KMS-11 (cell line): ENCODE data around the gene CACNB4.

Source experiments
- H2AFZ ChIP-seq: fragments of 200-600 bp; sonication (generic); 2 replicates; pipeline ENCODE4 v1.6.1; 2016; ENCODE audit warnings: antibody characterized with exemption, mixed run types, low read depth
- H3K27ac ChIP-seq: fragments of 200-600 bp; sonication (generic); 2 replicates; pipeline ENCODE4 v1.6.1; 2016; ENCODE audit warnings: mild to moderate bottlenecking, mixed run types
- H3K27me3 ChIP-seq: fragments of 200-600 bp; sonication (generic); 2 replicates; pipeline ENCODE4 v1.6.1; 2017; ENCODE audit warnings: mild to moderate bottlenecking, low read depth, mixed run types, moderate library complexity; ENCODE audit not compliant: insufficient read depth
- H3K36me3 ChIP-seq: fragments of 200-600 bp; sonication (generic); 2 replicates; pipeline ENCODE4 v1.6.1; 2017; ENCODE audit warnings: mild to moderate bottlenecking, mixed run types; ENCODE audit not compliant: insufficient read depth
- H3K4me1 ChIP-seq: fragments of 200-600 bp; sonication (generic); 2 replicates; pipeline ENCODE4 v1.6.1; 2016; ENCODE audit warnings: mild to moderate bottlenecking, low read depth, mixed run types; ENCODE audit not compliant: poor library complexity, severe bottlenecking
- H3K4me2 ChIP-seq: fragments of 200-600 bp; sonication (generic); 2 replicates; pipeline ENCODE4 v1.7.0; 2016; ENCODE audit warnings: mild to moderate bottlenecking, mixed run types
- H3K4me3 ChIP-seq: fragments of 200-600 bp; sonication (generic); IDR thresholded peaks from 2 replicates; pipeline ENCODE4 v1.6.1; 2017; ENCODE audit warnings: low read depth, low read length, mixed read lengths; ENCODE audit not compliant: insufficient read depth
- H3K79me2 ChIP-seq: fragments of 200-600 bp; sonication (generic); 2 replicates; pipeline ENCODE4 v1.6.1; 2016; ENCODE audit warnings: low read depth, mixed run types; ENCODE audit not compliant: insufficient read depth
- H3K9ac ChIP-seq: fragments of 200-600 bp; sonication (generic); 2 replicates; pipeline ENCODE4 v1.6.1; 2016; ENCODE audit warnings: mild to moderate bottlenecking, mixed run types
- H4K20me1 ChIP-seq: fragments of 200-600 bp; sonication (generic); 2 replicates; pipeline ENCODE4 v1.6.1; 2016; ENCODE audit warnings: mild to moderate bottlenecking, mixed run types; ENCODE audit not compliant: insufficient read depth
- CTCF ChIP-seq: fragments of 200-600 bp; sonication (generic); conservative IDR thresholded peaks from 2 replicates; pipeline ENCODE4 v1.6.1; 2017; ENCODE audit warnings: low read depth, mild to moderate bottlenecking, antibody characterized with exemption, low read length, moderate library complexity, mixed read lengths

The CACNB4 gene

DNA sequence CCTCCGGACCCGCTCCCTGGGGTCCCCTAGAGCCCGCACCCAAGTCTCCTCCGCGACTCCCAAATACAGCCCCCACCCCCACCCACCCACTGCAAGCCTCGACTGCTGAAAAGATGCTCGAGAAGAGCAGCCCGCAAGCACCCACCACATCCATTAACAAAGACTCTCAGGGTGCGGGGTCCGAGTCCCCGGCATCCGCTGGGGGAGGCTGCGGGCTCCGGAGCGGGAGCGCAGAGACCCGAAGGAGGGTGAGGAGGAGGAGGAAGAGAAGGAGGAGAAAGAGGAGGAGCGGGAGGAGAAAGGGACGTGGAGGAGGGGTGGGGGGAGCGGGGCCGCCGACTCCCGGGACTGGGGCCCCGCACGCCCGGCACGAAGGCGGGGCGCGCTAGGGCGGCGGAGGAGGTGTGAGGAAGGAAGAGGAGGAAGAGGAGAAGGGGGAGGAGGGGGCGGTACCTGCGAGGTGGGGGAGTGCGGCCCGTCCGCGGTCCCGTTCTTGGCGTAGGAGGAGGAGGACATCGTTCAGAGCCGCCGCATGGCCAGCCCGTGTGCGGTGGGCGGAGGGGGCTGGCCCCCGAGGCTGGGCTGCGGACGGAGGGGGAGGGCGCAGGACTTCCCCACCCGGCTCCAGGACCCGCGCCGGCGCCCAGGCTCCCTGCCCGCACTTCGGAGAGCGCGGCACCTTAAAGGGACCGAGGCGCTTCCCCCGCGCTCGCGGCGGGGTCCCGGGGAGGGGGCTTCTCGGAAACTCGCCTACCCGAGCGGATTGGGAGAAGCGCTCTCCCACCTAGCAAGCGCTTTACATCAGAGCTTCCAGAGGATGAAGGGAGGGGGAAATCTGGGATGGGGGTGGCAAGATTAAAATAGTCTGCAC, at the start of gene CACNB4:
CACNB4 (minus strand) TSS at position 549 of the 871 bp plus-strand sequence.
- Histone ChIP-seq H3K9ac (peak within 1 kb of the TSS; percentile 26; the same call in 1 of the 2 replicates), H3K4me3 (no peak within 1 kb of the TSS), H3K4me2 (peak within 1 kb of the TSS; percentile 47), H3K79me2 (no peaks in the 10 kb centered on the region), H3K36me3 (no peaks in the 10 kb centered on the region), H2AFZ (peak within 1 kb of the TSS; percentile 64; the same call in 1 of the 2 replicates), H4K20me1 (no peaks in the 10 kb centered on the region), H3K4me1 (no peaks in the 10 kb centered on the region), H3K27me3 (no peaks in the 10 kb centered on the region), H3K27ac (no peak within 1 kb of the TSS)
- TF ChIP-seq CTCF = no peak

- TF ChIP-seq CTCF = no peak
- Histone ChIP-seq H3K4me3 (no peak overlapping the region), H4K20me1 (no peaks in the 10 kb centered on the region), H3K4me1 (peaks cover 22% of the 10 kb centered on the region), H3K4me2 (peak overlapping the region; percentile 48), H3K27ac (peak overlapping the region; percentile 60), H3K79me2 (no peaks in the 10 kb centered on the region), H2AFZ (no peak overlapping the region), H3K9ac (no peak overlapping the region), H3K27me3 (no peaks in the 10 kb centered on the region), H3K36me3 (no peaks in the 10 kb centered on the region)
Measured at GRCh38 chr2:152134488-152135280, 35.8 kb upstream of the CACNB4 start.

DNA sequence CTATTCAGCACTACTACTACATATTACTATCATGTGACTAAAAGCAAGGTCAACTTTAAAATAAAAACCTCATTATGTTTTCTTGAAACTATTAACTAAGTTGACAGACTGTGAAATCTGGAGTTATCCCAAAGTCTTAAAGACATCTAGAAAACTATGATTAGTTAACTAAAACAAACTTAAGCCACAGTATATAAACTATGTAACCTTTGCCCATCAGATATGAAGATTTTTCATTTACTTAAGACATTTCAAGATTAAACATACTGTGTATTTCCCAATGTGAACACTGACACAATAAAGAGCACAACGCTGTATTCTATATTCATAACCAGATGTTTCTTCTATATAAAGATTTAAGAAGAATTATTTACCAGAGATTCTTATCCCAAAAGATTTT, 33.5 kb upstream of the CACNB4 start:
- Histone ChIP-seq H4K20me1 (no peaks in the 10 kb centered on the region), H3K9ac (no peak overlapping the region), H3K4me2 (no peak overlapping the region), H3K36me3 (no peaks in the 10 kb centered on the region), H3K79me2 (no peaks in the 10 kb centered on the region), H3K4me3 (no peak overlapping the region), H3K4me1 (peaks cover 25% of the 10 kb centered on the region), H3K27ac (no peak overlapping the region), H2AFZ (no peak overlapping the region), H3K27me3 (no peaks in the 10 kb centered on the region)
- TF ChIP-seq CTCF = no peak

GRCh38 chr2:152127628-152128027, 28.8 kb upstream of the CACNB4 start:
- no peak for TF ChIP-seq CTCF
- Histone ChIP-seq H3K36me3 (no peaks in the 10 kb centered on the region), H3K4me1 (peaks cover 8% of the 10 kb centered on the region), H3K4me3 (no peak overlapping the region), H2AFZ (no peak overlapping the region), H3K9ac (no peak overlapping the region), H3K79me2 (no peaks in the 10 kb centered on the region), H3K4me2 (no peak overlapping the region), H3K27me3 (no peaks in the 10 kb centered on the region), H3K27ac (no peak overlapping the region), H4K20me1 (no peaks in the 10 kb centered on the region)
